Measurements from ENCODE around the gene TACC2.

Gene TACC2

GRCh38 chr10:122258136-122259074 lies 269.4 kb downstream of the TACC2 start:
- in situ Hi-C loops (cut with HindIII; ENCODE audit: low sequenced_read_pairs) = no loop called here
- H3K4me3 ChIP-seq (ENCODE audit: low read depth, low read length) = no peak overlapping the region
- TF ChIP-seq CTCF (IDR thresholded peaks at IDR 0.05; ENCODE audit: low read depth, low read length, missing control alignments) = no peak
- DNase-seq (ENCODE audit: low read depth) = no peak

GRCh38 chr10:122259075-122259466 lies 270.1 kb downstream of the TACC2 start:
- DNase-seq (ENCODE audit: low read depth) = no peak
- no peak overlapping the region for H3K4me3 ChIP-seq (ENCODE audit: low read depth, low read length)
- in situ Hi-C loops (cut with HindIII; ENCODE audit: low sequenced_read_pairs) = no loop called here
- no peak for TF ChIP-seq CTCF (IDR thresholded peaks at IDR 0.05; ENCODE audit: low read depth, low read length, missing control alignments)

DNA sequence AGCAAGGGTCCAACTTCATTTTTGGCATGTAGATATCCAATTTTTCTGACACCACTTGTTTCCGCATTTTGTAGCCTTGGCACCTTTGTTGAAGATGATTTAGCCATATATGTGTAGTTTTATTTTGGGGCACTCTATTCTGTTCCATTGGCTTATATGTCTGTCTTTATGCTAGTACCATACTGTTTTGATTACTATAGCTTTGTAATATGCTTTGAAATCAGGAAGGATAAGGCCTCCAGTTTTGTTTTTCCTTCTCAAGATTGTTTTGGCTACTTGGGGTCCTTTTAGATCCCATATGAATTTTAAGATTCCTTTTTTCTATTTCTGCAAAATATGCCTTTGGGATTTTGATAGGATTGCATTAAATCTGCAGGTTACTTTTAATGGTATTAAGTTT lies 272.6 kb downstream of the TACC2 start:
- no peak for TF ChIP-seq CTCF (IDR thresholded peaks at IDR 0.05; ENCODE audit: low read depth, low read length, missing control alignments)
- in situ Hi-C loops (cut with HindIII; ENCODE audit: low sequenced_read_pairs) = no loop called here
- DNase-seq (ENCODE audit: low read depth) = no peak

DNA sequence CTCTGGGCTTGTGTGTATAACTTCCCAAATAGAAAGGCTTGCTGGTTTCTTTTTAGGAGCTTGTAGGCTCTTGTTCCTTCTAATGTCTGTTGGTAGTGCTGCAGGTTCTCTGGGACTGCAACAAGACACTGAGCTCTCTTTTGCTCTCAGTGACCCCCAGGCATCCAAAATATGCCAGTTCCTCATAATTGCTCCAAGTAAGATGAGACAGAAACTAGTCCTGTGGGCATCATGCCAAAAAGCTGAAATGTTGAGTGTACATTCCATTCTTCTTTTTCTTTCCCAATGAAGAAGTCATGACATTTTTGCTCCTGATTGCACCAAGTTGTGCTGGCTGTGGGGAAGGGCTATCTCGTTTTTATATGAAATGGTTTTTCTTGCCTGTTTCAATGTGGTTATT lies 275.0 kb downstream of the TACC2 start:
- no peak overlapping the region for H3K4me3 ChIP-seq (ENCODE audit: low read depth, low read length)
- DNase-seq (ENCODE audit: low read depth) = peak; percentile 55
- no peak for TF ChIP-seq CTCF (IDR thresholded peaks at IDR 0.05; ENCODE audit: low read depth, low read length, missing control alignments)
- in situ Hi-C loops (cut with HindIII; ENCODE audit: low sequenced_read_pairs) = no loop called here

More for the DNA sequence above, 272.6 kb downstream of the TACC2 start:
- H3K4me3 ChIP-seq (ENCODE audit: low read depth, low read length) = no peak overlapping the region

DNA sequence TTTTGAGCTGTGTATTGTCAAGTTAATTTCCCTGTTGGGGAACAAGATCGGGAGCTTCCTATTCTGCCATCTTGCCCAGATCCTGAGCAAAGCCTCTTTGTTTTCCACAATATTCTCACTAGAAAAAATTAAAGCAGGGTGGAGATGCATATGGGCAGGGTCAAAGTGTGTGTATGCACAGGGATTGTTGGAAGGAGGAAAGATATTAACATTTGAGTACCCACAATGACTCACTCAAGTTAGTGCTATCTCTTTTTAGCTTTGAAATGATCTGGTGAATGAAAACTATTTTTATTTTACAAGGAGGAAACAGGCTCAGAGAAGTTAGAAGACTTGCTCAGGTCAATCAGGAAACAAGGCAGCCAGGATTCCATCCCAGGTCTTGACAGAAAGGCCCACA lies 275.5 kb downstream of the TACC2 start:
- no peak overlapping the region for H3K4me3 ChIP-seq (ENCODE audit: low read depth, low read length)
- no peak for TF ChIP-seq CTCF (IDR thresholded peaks at IDR 0.05; ENCODE audit: low read depth, low read length, missing control alignments)
- DNase-seq (ENCODE audit: low read depth) = no peak
- in situ Hi-C loops (cut with HindIII; ENCODE audit: low sequenced_read_pairs) = no loop called here

DNA sequence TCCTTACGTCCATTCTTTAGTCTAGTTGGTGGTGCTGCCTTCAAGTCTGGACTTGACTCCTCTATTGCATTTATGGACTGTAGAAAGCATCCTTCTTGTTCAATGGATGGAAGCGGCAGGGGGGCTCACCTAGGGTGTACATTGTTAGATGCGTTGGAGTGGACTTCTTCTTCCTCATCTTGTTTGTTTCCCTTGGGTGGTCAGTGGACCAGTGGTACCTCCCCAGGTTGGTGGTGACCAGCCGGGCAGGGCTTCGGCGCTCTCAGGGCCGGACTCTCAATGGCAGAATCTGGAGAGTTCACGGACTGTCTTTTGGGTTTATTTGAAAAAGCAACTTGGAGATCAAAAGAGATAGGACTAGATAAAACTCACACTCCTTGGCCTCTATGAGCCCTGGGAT lies 276.0 kb downstream of the TACC2 start:
- no peak for DNase-seq (ENCODE audit: low read depth)
- H3K4me3 ChIP-seq (ENCODE audit: low read depth, low read length) = no peak overlapping the region
- TF ChIP-seq CTCF (IDR thresholded peaks at IDR 0.05; ENCODE audit: low read depth, low read length, missing control alignments) = no peak
- in situ Hi-C loops (cut with HindIII; ENCODE audit: low sequenced_read_pairs) = no loop called here

All from astrocyte of the cerebellum (primary cell).